GM13976 (cell line): ENCODE measurements around the gene BPIFB1.

Experiments
- DNase-seq: peaks from one replicate; pipeline ENCODE4 v3.0.0; 2012; ENCODE audit warnings: low spot score
- CTCF ChIP-seq: IDR thresholded peaks from 2 replicates; pipeline ENCODE4 v1.5.1; 2012; ENCODE audit warnings: borderline replicate concordance, mild to moderate bottlenecking; ENCODE audit not compliant: insufficient read depth; ENCODE audit errors: extremely low read depth, missing control alignments, control extremely low read depth
- in situ Hi-C: fragments of 300-500 bp; cut with MboI; formaldehyde crosslinking; loops from one replicate; pipeline ENCODE4 v1.12.0; 2022; ENCODE audit warnings: low sequenced_read_pairs, mixed read lengths, inconsistent platforms; ENCODE audit not compliant: unreplicated experiment

Gene BPIFB1

GRCh38 chr20:33282991-33283555, at the start of gene BPIFB1:
TSS of gene BPIFB1 (plus strand) at chr20:33283214. CDS start at chr20:33286074, 2,860 bp downstream.
- no peak for TF ChIP-seq CTCF
- peak; percentile 12 for DNase-seq
- in situ Hi-C loops: no loop called here

GRCh38 chr20:33234050-33234449, 49.0 kb upstream of the BPIFB1 start:
- TF ChIP-seq CTCF: no peak
- no peak for DNase-seq
- in situ Hi-C loops: no loop called here

- in situ Hi-C loops: no loop called here
- no peak for TF ChIP-seq CTCF
- DNase-seq: no peak
Observed at GRCh38 chr20:33235696-33236095, 47.3 kb upstream of the BPIFB1 start, which contains the start of gene BPIFA1. TSS of gene BPIFA1 (plus strand) at chr20:33235996. CDS start at chr20:33237712, 1,716 bp downstream.

GRCh38 chr20:33236351-33236750, 46.7 kb upstream of the BPIFB1 start:
- in situ Hi-C loops: no loop called here
- DNase-seq: no peak
- no peak for TF ChIP-seq CTCF

GRCh38 chr20:33237989-33238388, 45.0 kb upstream of the BPIFB1 start:
- in situ Hi-C loops: no loop called here
- no peak for DNase-seq
- TF ChIP-seq CTCF: no peak

- no peak for TF ChIP-seq CTCF
- DNase-seq: no peak
- in situ Hi-C loops: no loop called here
Observed at GRCh38 chr20:33239418-33239817, 43.6 kb upstream of the BPIFB1 start.
